IMR-90 (cell line): Measurements from ENCODE around the gene IL36A. TPM values are rescaled to one million over a fixed set of nuclear protein-coding genes. Genes with fewer than 3 reads are reported as not detected.

ENCODE experiments used
- ATAC-seq: fragments of 200-7000 bp; cut with Tn5 transposase; 2 replicates; pipeline ENCODE4 v1.9.1; 2020; ENCODE audit warnings: low read depth, mild to moderate bottlenecking, moderate library complexity
- BruUV-seq: library from RNA; stranded (reverse); fragments of 400-500 nt; replicated peaks from 2 replicates; lab custom pipeline; 2021; lab: Mats Ljungman, UMichigan
- CTCF ChIA-PET: fragments of 300-600 bp; formaldehyde crosslinking; extraction: SDS; loops from one replicate; lab custom pipeline; 2021; ENCODE audit warnings: antibody characterized with exemption; lab: Yijun Ruan, JAX
- POLR2A ChIA-PET: fragments of 300-600 bp; sonication (Branson Sonifier 250); formaldehyde crosslinking; loops from one replicate; lab custom pipeline; 2022; ENCODE audit warnings: antibody characterized with exemption; ENCODE audit not compliant: unreplicated experiment; lab: Charles Lee
- DNase-seq: peaks from one replicate; pipeline ENCODE4 v3.0.0; 2013
- H2AFZ ChIP-seq: replicated peaks from 2 replicates; pipeline ENCODE3; 2013; ENCODE audit warnings: low read length, mild to moderate bottlenecking; ENCODE audit not compliant: poor library complexity
- H2AK5ac ChIP-seq: 2 replicates; pipeline ENCODE4 v1.6.1; 2013; ENCODE audit warnings: low read depth, low read length, inconsistent platforms
- H2AK9ac ChIP-seq: replicated peaks from 2 replicates; pipeline ENCODE3; 2013; ENCODE audit warnings: mild to moderate bottlenecking, low read depth, low read length, moderate library complexity; ENCODE audit not compliant: poor library complexity
- H2BK120ac ChIP-seq: 2 replicates; pipeline ENCODE4 v1.6.1; 2013; ENCODE audit warnings: low read depth, low read length, inconsistent platforms
- H2BK15ac ChIP-seq: 3 replicates; pipeline ENCODE4 v1.6.1; 2013; ENCODE audit warnings: low read depth, low read length, inconsistent platforms
- H2BK20ac ChIP-seq: 2 replicates; pipeline ENCODE4 v1.6.1; 2013; ENCODE audit warnings: low read depth, mild to moderate bottlenecking, inconsistent platforms, low read length, moderate library complexity
- H2BK5ac ChIP-seq: 2 replicates; pipeline ENCODE4 v1.6.1; 2013; ENCODE audit warnings: mild to moderate bottlenecking, low read depth, low read length, inconsistent platforms; ENCODE audit not compliant: poor library complexity, severe bottlenecking
- H3K14ac ChIP-seq: replicated peaks from 2 replicates; pipeline ENCODE4 v1.6.1; 2013; ENCODE audit warnings: low read depth, low read length, inconsistent platforms
- H3K18ac ChIP-seq: 2 replicates; pipeline ENCODE4 v1.6.1; 2013; ENCODE audit warnings: low read depth, low read length, control low read depth
- H3K23ac ChIP-seq: 2 replicates; pipeline ENCODE4 v1.6.1; 2013; ENCODE audit warnings: low read depth, low read length, inconsistent platforms
- H3K27ac ChIP-seq: 2 replicates; pipeline ENCODE4 v1.5.1; 2013; ENCODE audit warnings: mild to moderate bottlenecking, control low read depth, low read length; ENCODE audit not compliant: insufficient read depth
- H3K27me3 ChIP-seq: 2 replicates; pipeline ENCODE4 v1.6.1; 2013; ENCODE audit warnings: low read length; ENCODE audit not compliant: control insufficient read depth, insufficient read depth
- H3K36me3 ChIP-seq: 2 replicates; pipeline ENCODE4 v1.6.1; 2013; ENCODE audit warnings: low read length, mixed read lengths; ENCODE audit not compliant: control insufficient read depth, insufficient read depth
- H3K4ac ChIP-seq: 2 replicates; pipeline ENCODE4 v1.6.1; 2013; ENCODE audit warnings: low read depth, low read length, inconsistent platforms
- H3K4me1 ChIP-seq: 2 replicates; pipeline ENCODE4 v1.6.1; 2013; ENCODE audit warnings: low read length, mixed read lengths; ENCODE audit not compliant: control insufficient read depth, insufficient read depth
- H3K4me2 ChIP-seq: 2 replicates; pipeline ENCODE4 v1.6.1; 2013; ENCODE audit warnings: low read depth, mild to moderate bottlenecking, control low read depth, low read length, moderate library complexity
- H3K4me3 ChIP-seq: 2 replicates; pipeline ENCODE4 v1.5.1; 2013; ENCODE audit warnings: low read depth, mild to moderate bottlenecking, control low read depth, low read length, moderate library complexity; ENCODE audit not compliant: insufficient read depth
- H3K56ac ChIP-seq: 2 replicates; pipeline ENCODE4 v1.6.1; 2013; ENCODE audit warnings: low read length, inconsistent platforms; ENCODE audit not compliant: insufficient read depth; ENCODE audit errors: extremely low read depth
- H3K79me1 ChIP-seq, 2 experiments: 2 replicates each; pipeline ENCODE4 v1.6.1; 2013; ENCODE audit warnings: low read length in 2 of 2, inconsistent platforms in 1 of 2, low read depth in 1 of 2
- H3K9ac ChIP-seq: 2 replicates; pipeline ENCODE4 v1.6.1; 2013; ENCODE audit warnings: low read depth, low read length, control low read depth
- H3K9me1 ChIP-seq: 2 replicates; pipeline ENCODE4 v1.6.1; 2013; ENCODE audit warnings: low read length, inconsistent platforms; ENCODE audit not compliant: insufficient read depth
- H3K9me3 ChIP-seq: 2 replicates; pipeline ENCODE4 v1.6.1; 2013; ENCODE audit warnings: low read length; ENCODE audit not compliant: control insufficient read depth, insufficient read depth
- H4K20me1 ChIP-seq: 2 replicates; pipeline ENCODE4 v1.6.1; 2013; ENCODE audit warnings: low read length, inconsistent platforms; ENCODE audit not compliant: insufficient read depth
- H4K5ac ChIP-seq: 2 replicates; pipeline ENCODE4 v1.6.1; 2013; ENCODE audit warnings: mild to moderate bottlenecking, low read depth, low read length, control low read depth
- H4K8ac ChIP-seq, 2 experiments: 2 replicates each; pipeline ENCODE4 v1.6.1; 2013; ENCODE audit warnings: low read depth in 2 of 2, low read length in 2 of 2, control low read depth in 1 of 2, inconsistent platforms in 1 of 2
- H4K91ac ChIP-seq: 2 replicates; pipeline ENCODE4 v1.6.1; 2013; ENCODE audit warnings: low read depth, low read length, inconsistent platforms; ENCODE audit not compliant: insufficient read depth
- CEBPB ChIP-seq: IDR thresholded peaks from 2 replicates; pipeline ENCODE4 v1.6.1; 2012; ENCODE audit warnings: low read depth, low read length, improper control_type of control experiment
- FOS ChIP-seq: fragments of 150-350 bp; IDR thresholded peaks from 2 replicates; pipeline ENCODE4 v1.6.1; 2016; ENCODE audit warnings: low read depth, low read length
- MAZ ChIP-seq: IDR thresholded peaks from 2 replicates; pipeline ENCODE4 v1.6.1; 2012; ENCODE audit warnings: low read depth, mild to moderate bottlenecking, low read length, improper control_type of control experiment, moderate library complexity, borderline replicate concordance
- MXI1 ChIP-seq: IDR thresholded peaks from 2 replicates; pipeline ENCODE4 v1.6.1; 2012; ENCODE audit warnings: low read depth, mild to moderate bottlenecking, low read length, moderate library complexity, borderline replicate concordance
- NFE2L2 ChIP-seq: fragments of 150-350 bp; IDR thresholded peaks from 2 replicates; pipeline ENCODE4 v1.6.1; 2016; ENCODE audit warnings: low read depth, mild to moderate bottlenecking, low read length
- POLR2A ChIP-seq: IDR thresholded peaks from 2 replicates; pipeline ENCODE4 v1.6.1; 2012; ENCODE audit warnings: mild to moderate bottlenecking, low read depth, low read length
- RAD21 ChIP-seq: IDR thresholded peaks from 2 replicates; pipeline ENCODE4 v1.6.1; 2012; ENCODE audit warnings: low read length, improper control_type of control experiment
- RFX5 ChIP-seq: IDR thresholded peaks from 2 replicates; pipeline ENCODE4 v1.8.0; 2012; ENCODE audit warnings: low read depth, mild to moderate bottlenecking, low read length, moderate library complexity
- SMC3 ChIP-seq: fragments of 150-350 bp; IDR thresholded peaks from 2 replicates; pipeline ENCODE4 v1.6.1; 2016; ENCODE audit warnings: low read depth, mild to moderate bottlenecking, antibody characterized with exemption, low read length, moderate library complexity
- USF2 ChIP-seq: fragments of 150-350 bp; IDR thresholded peaks from 2 replicates; pipeline ENCODE4 v1.6.1; 2017; ENCODE audit warnings: mild to moderate bottlenecking, antibody characterized with exemption, low read length, low read depth
- WGBS, 2 experiments: methylation state at CpG; one replicate each; pipeline versions ENCODE4 v1.1.5 to v1.1.7; 2013; ENCODE audit warnings: missing lambda C conversion rate in 2 of 2; ENCODE audit not compliant: insufficient read length in 1 of 2; ENCODE audit errors: extremely low coverage in 2 of 2; 5-methylcytosine and 5-hydroxymethylcytosine counted together
- dilution Hi-C: fragments of 300-500 bp; cut with HindIII; formaldehyde crosslinking; loops from one replicate; pipeline ENCODE4 v1.14.3; 2018; ENCODE audit warnings: low sequenced_read_pairs; ENCODE audit not compliant: unreplicated experiment
- in situ Hi-C: fragments of 300-500 bp; cut with MboI; formaldehyde crosslinking; loops from 3 replicates; pipeline ENCODE4 v1.14.3; 2019; ENCODE audit warnings: low sequenced_read_pairs, inconsistent platforms, mixed read lengths
- intact Hi-C: fragments of 100-400 bp; cut with micrococcal nuclease; formaldehyde crosslinking; loops from 2 replicates; pipeline ENCODE4 v1.10.0; 2022
- polyA plus RNA-seq, 3 experiments: library from polyadenylated mRNA; depleted of rRNA; stranded (reverse); fragments of >200 nt; gene quantifications; 2 replicates each; pipeline ENCODE4 v1.2.3, GENCODE V29; 2012; ENCODE audit warnings: low replicate concordance in 1 of 3
- total RNA-seq: library from RNA; depleted of rRNA; stranded (reverse); fragments of >200 nt; gene quantifications from 2 replicates; pipeline ENCODE4 v1.2.3, GENCODE V29; 2012

The IL36A gene
- total and polyA plus RNA-seq, 2 of the 4 experiments (the other 2 are of a cell fraction): not detected

DNA sequence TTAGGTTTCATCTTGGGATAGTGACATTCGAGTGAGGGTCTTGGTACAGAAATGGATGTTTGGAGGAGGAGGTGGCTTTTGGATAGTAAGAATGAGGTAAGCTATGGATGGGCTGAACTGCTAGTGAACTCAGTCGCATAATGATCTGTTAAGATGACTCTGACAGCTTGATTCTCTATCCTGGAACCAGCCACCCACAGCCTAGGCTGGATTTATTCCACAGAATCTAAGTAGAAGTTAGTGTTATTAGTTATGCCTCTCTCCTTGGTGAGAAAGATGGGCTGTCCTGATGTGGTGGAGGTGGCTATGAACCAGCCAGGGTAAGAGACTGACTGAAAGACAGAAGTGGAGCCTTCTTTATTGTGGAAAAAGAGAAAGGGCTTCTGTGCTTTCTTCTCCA, 22.4 kb downstream of the IL36A start:
- Histone ChIP-seq H3K79me1 (no peaks in the 10 kb centered on the region), H4K20me1 (no peaks in the 10 kb centered on the region), H3K9me3 (no peaks in the 10 kb centered on the region), H3K4me2 (no peak overlapping the region), H2AFZ (no peak overlapping the region), H3K4ac (no peak overlapping the region), H3K23ac (no peak overlapping the region), H2BK5ac (no peak overlapping the region), H4K8ac (no peak overlapping the region), H2BK20ac (no peak overlapping the region), H3K14ac (no peak overlapping the region), H3K56ac (no peak overlapping the region), H3K9ac (no peak overlapping the region), H3K27me3 (peaks cover 3% of the 10 kb centered on the region), H2AK5ac (no peak overlapping the region), H3K9me1 (no peaks in the 10 kb centered on the region), H3K36me3 (no peaks in the 10 kb centered on the region), H2BK15ac (no peak overlapping the region), H3K4me3 (no peak overlapping the region), H3K4me1 (no peaks in the 10 kb centered on the region), H4K5ac (no peak overlapping the region), H3K18ac (no peak overlapping the region), H2AK9ac (no peak overlapping the region), H4K91ac (no peak overlapping the region), H2BK120ac (no peak overlapping the region), H3K27ac (no peak overlapping the region)
- 14% methylated on average over 1 of the region's 2 CpGs; no CpG with 5 or more reads in 1 of the 2 experiments for WGBS, 2 experiments
- ChIA-PET POLR2A (no interaction called here), CTCF (no interaction called here)
- intact Hi-C loops: no loop called here
- in situ Hi-C loops: no loop called here
- BruUV-seq: no TSS peak
- dilution Hi-C loops: no loop called here
- no peak for ATAC-seq
- TF ChIP-seq MAZ (no peak), RFX5 (no peak), SMC3 (no peak), USF2 (no peak), POLR2A (no peak), MXI1 (no peak), CEBPB (no peak), RAD21 (no peak), NFE2L2 (no peak), FOS (no peak)
- DNase-seq: no peak
